SKM-1 (cell line): ENCODE results near the gene TMPRSS11E.
"Not testable (repeated sequence)": the region's sequence is repeated elsewhere in the genome, so short reads cannot be mapped to it uniquely, and the experiment has no call there.

ENCODE experiments used
- DNase-seq: peaks from one replicate; lab custom pipeline; 2025; ENCODE audit not compliant: unreplicated experiment; lab: John Stamatoyannopoulos, UW

TMPRSS11E gene

DNA sequence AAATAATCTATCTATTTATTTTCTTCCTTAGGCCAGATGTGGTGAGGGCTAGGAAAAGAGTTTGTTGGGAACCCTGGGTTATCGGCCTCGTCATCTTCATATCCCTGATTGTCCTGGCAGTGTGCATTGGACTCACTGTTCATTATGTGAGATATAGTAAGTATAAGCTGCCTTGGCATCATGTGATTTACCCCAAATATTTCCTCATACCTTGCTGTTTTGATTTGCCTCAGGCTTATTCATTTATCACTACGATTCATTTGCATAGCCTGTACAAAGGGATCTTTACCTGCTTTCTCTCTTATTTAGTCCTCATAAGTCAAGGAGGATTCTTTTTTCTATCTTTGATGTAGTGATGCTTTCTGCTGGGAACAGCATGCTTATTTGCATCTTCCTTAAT, 14.5 kb downstream of the TMPRSS11E start:
- no peak for DNase-seq

DNA sequence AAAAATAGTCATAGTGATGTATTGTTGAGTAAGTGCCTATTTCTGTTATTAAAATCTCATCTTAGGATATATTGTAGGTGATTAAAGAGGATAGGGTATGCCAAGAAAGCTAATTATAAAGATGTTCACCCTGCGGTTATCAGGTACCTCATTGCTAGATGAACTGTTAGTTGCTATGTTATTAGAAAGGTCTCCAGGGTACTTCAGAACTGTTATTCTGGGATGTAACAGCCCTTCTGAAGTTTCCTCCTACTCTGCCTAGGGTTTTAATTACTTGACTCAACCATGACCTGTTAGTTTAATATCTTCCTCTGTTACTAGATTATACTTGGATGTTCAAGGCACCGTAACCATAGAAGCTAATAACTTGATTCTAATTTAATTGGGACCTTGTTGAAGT, 15.4 kb downstream of the TMPRSS11E start:
- no peak for DNase-seq

DNA sequence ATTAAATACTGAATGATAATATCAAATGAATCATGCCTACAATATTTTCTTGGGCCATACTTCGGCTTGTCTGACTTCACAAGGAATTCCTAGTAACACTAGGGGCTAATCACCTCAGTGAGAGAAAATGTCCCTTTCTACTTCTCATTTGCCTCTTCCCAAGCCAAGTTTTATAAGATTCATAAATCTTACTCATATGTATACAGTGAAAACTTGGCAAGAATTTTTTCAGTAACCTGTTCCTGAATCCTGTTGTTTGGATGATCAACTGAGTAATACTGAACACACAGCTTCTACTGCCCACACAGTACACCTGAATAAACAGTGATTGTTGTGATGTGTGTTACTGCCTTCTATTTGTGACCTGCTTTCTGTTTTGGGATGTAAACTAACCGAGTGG, 16.5 kb downstream of the TMPRSS11E start:
- no peak for DNase-seq

DNA sequence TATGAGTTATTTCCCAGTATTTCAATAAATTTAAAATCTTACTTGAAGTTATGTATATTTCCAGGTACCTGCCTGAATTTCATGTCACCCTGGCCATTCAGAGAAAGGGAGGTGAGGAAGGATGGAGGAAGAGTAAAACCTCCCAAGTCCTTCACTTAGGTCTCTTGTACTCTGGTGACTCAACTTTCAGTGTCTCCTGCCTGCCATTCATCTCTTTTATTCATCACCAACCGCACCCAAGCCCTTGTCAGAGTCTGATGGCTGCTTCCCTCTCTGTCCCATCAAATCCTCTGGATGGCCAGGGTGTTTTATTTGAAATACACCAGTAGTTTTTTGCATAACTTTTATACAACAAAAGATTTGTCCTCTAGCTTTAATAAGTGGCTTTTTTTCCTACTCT, 17.8 kb downstream of the TMPRSS11E start:
- DNase-seq = no peak

DNA sequence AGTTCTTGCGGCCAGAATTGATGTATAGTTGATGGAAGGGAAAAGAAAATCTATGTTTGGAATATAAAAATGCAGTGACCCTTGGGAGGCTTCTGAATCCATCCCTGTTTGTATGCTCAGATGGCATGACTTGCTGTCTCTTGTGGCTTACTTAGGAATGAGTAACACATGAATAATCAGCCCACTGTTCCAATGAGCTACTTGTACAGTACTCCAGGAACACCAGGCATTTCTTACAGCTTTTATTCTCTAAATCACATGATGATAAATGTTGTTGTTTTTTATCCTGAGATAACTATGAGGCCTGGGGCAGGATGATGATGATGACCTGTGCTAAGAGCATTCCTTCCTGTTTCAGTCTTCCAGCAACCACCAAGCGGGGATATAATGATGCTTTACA, 18.9 kb downstream of the TMPRSS11E start:
- DNase-seq = no peak

DNA sequence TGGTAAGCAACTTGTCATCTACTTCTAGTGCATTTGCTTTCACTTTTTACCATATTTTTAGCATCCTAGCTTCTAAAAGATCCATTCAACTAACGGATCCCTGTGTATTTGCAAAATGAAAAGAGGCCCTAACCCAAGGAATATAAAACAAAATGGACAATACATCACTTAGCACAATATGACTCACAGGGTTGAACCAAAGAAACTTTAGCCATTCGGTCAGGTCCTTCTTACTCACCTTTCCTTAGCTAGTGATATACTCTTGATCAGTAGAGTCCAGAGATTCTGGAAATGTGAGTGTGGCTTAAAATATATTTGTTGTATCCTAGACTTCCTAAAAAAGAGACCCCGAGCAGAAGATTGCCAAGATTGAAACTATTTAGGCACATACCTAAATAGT, 19.5 kb downstream of the TMPRSS11E start:
- no peak for DNase-seq

DNA sequence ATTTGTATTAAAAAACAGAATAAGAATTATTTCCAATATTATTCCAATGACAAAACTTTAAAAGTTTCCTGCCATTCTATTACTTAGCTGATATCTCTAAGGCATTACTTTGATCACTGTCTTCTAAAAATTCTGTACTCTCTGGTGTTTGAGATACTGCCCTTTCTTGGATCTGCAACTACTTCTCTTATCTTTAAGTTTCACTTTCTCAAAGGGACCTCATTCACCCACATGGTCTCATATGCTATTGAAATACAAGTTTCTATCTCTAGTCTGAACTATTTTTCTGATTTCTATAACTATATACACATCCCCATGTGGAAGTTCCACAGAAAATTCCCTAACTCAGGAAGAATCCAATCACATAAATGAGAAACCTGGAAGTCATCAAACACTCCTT, 22.2 kb downstream of the TMPRSS11E start:
- DNase-seq = no peak

DNA sequence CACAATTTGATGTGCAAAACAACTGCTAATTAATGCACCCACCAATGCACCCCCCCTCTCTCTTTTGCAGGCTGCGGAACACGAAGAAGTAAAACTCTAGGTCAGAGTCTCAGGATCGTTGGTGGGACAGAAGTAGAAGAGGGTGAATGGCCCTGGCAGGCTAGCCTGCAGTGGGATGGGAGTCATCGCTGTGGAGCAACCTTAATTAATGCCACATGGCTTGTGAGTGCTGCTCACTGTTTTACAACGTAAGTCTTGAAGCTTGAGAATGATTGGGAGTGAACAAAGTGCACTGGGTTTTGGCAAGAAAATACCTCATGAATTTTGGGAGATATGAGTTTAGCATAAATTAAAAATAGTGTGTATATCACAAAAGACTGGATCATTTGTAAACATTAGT, 28.9 kb downstream of the TMPRSS11E start:
- DNase-seq = no peak

DNA sequence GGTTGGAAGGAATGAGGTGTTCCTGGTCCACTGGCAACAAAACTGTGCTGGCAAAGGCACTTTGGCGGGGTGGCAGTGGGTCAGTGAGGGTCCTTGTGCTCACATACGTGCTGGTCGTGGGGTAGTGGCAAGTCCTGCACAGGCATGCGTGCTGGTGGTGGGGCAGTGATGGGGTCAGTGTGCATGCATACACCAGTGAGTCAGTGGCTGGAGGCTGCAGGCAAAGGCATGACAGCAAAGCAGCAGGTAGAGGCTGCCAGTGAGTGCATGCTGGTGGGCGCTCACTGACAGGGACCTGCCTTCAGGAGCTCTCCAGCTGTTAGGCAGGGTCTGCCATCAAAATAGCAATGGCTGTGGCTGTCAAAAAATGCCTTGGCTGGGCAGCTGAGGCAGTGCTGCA, 42.1 kb downstream of the TMPRSS11E start:
- no peak for DNase-seq

DNA sequence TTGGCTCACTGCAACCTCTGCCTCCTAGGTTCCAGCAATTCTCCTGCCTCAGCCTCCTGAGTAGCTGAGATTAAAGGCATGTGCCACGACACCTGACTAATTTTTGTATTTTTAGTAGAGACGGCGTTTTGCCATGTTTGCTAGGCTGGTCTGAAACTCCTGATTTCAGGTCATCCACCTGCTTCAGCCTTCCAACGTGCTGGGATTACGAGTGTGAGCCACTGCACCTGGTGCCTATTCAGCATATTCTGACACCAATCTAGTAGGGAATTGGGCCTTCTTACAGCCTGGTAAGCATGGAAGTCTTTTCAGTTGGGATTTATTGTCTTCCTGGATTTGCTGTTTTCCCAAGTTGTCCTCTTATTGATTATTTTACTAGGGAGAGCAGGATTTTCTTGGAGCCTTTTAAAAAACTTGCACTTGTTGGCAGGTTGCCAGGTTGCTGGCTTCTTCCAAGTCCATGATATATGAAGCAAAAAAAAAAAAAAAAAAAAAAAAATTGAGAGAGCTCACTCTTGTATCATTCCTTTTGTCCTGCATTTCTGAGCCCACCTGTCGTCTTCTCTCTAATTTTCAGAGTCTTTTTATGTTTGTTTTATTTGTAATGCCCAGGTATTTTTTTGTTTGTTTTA, 43.7 kb downstream of the TMPRSS11E start:
- DNase-seq = no peak

DNA sequence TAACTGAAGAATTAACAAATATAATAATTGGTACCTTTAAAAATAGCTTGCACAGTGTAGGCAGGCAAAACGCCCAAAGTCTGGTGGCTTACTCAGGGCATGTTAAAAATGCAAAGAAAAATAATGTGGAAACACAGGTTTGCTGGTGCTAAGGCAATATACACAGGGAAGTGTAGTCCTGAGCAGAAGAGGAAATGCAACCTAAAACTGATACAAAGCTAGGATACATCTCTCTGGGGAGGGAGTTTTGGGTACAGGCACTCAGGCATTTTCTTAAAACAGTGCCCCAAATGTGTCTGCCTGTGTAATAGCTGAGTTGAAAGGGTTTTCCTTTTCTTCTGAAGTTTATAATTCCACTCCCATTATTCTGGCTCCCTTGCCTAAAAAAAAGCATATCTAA, 47.4 kb downstream of the TMPRSS11E start:
- DNase-seq = no peak

DNA sequence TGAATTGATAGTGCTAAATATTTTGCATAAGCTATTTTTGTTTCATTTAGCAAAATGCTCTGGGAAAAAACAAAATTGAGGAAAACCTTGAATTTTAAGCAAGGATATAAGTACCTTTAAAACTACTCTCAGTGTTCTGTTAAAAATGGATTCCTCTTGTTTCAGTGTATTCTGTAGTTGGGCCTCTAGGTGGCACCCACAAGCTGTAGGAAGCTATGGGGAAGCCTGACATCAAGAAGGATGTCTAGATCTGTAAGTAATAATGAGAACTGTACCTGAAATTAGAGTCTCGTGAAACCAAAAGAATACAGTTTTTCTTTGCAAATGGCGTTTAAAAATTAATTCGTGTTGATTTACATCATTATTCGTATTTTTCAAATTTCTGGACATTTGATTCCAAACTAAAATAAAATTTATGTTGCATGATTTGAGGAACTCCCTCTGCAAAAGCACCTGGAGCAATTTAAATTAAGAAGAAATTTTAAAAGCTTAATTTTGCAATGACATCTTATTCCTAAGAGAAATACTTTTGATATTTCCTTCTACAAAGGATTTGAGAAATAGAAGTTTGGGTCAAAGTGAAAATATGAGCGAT, 51.2 kb downstream of the TMPRSS11E start:
- peak; percentile 60 for DNase-seq

DNA sequence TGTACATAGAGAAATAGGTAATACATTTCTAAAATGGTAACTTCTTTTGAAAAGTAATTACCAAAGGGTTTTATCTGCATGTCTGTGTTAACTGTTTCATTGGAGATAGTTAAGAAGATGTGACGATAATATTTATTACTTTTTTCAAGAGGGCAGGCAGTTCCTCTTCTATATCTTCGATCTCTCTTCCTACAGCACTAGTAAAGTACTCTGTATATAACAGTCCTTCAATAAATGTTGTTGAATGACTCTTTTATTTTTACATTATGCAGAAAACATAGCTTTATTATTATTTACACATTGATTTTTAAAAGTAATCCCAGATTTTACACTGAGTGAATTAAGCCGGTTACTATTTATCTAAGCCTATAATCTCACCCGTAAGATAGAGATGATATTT, 51.8 kb downstream of the TMPRSS11E start:
- no peak for DNase-seq

DNA sequence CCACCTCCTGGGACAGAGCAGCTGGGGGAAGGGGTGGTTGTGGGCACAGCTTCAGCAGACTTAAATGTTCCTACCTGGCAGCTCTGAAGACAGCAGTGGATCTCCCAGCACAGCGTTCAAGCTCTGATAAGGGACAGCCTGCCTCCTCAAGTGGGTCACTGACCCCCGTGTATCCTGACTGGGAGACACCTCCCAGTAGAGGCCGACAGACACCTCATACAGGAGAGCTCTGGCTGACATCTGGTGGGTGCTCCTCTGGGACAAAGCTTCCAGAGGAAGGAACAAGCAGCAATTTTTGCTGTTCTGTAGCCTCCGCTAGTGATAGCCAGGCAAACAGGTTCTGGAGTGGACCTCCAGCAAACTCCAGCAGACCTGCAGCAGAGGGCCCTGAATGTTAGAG, 56.2 kb downstream of the TMPRSS11E start:
- DNase-seq = not testable (repeated sequence)

DNA sequence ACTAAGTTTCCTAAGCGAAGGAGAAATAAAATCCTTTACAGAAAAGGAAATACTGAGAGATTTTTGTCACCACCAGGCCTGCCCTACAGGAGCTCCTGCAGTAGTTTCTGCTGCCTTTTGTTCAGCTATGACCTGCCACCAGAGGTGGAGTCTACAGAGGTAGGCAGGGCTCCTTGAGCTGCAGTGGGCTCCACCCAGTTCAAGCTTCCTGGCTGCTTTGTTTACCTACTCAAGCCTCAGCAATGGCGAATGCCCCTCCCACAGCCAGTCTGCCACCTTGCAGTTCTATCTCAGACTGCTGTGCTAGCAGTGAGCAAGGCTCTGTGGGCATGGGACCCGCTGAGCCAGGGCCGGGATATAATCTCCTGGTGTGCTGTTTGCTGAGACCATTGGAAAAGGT, 57.6 kb downstream of the TMPRSS11E start:
- not testable (repeated sequence) for DNase-seq

DNA sequence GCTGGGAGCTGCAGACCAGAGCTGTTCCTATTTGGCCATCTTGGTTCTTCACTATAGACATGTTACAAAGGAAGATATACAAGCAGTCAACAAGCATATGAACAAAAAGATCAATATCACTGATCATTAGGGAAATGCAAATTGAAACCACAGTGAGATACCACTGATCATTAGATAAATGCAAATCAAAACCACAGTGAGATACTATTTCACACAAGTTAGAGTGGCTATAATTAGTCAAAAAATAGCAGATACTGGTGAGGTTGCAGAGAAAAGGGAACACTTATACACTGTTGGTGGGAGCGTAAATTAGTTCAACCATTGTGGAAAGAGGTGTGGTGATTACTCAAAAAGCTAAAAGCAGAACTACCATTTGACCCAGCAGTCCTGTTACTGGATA, 58.2 kb downstream of the TMPRSS11E start:
- DNase-seq = not testable (repeated sequence)

DNA sequence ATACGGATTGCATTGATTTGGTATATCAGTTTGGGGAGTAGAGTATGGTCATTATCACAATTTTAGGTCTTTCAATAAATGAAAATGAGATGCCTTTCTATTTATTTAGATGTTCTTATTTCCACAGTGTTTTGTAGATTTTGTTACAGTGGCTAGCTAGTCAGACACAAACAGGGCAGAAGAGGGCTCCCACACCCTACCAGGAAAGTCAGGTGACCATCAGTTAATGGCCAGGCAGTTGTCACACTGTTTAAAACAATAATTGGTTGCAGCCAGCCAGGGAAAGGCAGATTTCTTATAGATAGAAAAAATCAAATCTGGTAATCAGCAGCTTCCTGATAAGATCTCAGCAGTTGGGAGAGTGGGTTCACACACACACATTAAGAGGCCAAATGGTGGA, 71.6 kb downstream of the TMPRSS11E start:
- no peak for DNase-seq

DNA sequence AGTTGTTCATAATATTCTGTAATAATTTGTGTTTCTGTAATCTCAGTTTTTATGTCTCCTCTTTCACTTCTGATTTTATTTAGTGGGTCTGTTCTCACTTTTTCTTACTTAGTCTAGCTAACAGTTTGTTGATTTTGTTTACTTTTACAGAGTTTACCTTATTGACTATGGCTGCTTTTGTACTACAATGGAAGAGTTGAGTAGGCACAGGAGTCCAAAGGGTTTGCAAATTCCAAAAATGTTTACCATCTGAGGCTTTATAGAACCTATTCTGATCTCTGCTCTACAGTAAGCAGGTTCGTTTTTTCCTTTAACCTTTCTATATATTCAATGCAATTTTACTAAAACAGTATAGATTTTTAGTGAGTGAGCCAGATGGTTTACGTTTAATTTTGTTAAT, 73.7 kb downstream of the TMPRSS11E start:
- no peak for DNase-seq

DNA sequence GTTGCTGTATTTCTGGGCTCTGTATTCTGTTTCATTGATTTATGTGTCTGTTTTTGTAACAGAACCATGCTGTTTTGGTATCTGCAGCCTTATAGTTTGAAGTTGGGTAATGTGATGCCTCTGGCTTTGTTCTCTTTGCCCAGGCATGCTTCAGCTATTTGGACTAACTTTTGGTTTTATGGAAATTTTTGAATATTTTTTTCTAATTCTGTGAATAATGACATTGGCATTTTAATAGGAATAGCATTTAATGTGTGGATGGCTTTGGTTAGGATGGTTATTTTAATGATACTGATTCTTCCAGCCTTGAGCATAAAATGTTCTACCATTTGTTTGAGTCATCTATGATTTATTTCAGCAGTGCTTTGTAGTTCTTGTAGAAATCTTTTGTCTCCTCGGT, 75.0 kb downstream of the TMPRSS11E start:
- not testable (repeated sequence) for DNase-seq

DNA sequence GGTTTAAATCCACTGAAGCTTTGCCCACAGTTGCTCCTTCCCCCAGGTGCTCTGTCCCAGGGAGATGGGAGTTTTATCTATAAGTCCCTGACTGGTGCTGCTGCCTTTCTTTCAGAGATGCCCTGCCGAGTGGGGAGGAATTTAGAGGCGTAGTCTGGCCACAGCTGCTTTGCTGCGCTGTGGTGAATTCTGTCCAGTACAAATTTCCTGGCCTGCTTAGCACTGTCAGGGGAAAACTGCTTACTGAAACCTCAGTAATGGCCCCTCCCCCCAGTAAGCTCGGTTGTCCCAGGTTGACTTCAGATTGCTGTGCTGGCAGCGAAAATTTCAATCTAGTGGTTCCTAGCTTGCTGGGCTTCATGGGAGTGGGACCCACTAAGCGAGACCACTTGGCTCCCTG, 88.7 kb downstream of the TMPRSS11E start:
- DNase-seq = no peak

DNA sequence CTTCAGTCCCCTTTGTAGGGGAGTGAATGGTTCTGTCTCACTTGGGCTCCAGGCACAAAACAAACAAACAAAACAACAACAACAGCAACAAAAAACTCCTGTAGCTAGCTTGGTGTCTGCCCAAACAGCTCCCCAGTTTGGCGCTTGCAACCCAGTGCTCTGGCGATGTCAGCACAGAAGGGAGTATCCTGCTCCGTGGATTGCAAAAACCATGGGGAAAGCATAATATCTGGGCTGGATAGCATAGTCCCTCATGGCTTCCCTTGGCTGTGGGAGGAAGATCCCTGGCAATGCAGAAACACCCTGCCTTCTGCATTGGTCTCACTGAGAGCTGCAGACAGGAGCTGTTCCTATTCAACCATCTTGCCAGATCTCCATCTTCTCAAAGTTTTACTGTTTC, 89.1 kb downstream of the TMPRSS11E start:
- DNase-seq = no peak

DNA sequence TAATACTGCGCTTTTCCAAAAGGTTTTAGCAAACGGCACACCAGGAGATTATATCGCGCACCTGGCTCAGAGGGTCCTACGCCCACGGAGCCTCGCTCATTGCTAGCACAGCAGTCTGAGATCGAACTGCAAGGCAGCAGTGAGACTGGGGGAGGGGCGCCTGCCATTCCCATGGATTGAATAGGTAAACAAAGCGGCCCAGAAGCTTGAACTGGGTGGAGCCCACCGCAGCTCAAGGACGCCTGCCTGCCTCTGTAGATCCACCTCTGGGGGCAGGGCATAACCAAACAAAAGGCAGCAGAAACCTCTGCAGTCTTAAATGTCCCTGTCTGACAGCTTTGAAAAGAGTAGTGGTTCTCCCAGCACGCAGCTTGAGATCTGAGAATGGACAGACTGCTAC, 95.5 kb downstream of the TMPRSS11E start:
- not testable (repeated sequence) for DNase-seq
